ENCODE results near the gene INPP5A.

The INPP5A gene

DNA sequence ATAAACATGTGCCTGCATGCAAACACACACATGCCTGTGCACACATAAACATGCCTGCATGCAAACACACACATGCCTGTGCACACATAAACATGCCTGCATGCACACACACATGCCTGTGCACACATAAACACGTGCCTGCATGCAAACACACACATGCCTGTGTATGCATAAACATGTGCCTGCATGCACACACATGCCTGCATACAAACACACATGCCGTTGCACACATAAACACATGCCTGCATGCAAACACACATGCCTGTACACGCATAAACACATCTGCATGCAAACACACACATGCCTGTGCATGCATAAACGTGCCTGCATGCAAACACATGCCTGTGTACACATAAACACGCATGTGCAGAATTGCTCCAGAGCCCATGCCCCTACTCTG, 226.0 kb downstream of the INPP5A start:
- no peak overlapping the region for H3K14ac ChIP-seq (ENCODE audit: low read length)
- H3K23ac ChIP-seq (ENCODE audit: low read length) = no peak overlapping the region
- H3K4me2 ChIP-seq (ENCODE audit: low read length) = no peak overlapping the region
- H2BK120ac ChIP-seq (ENCODE audit: insufficient read depth, low read length, poor library complexity) = no peak overlapping the region
- H4K91ac ChIP-seq (ENCODE audit: low read depth, low read length) = no peak overlapping the region
- no peak overlapping the region for H4K12ac ChIP-seq (ENCODE audit: low read depth, low read length)
- no peak overlapping the region for H2BK5ac ChIP-seq (ENCODE audit: low read depth, low read length, poor library complexity)
- H3K4me1 ChIP-seq (ENCODE audit: control insufficient read depth in 1 of 2, insufficient read depth in 2 of 2, low read length in 2 of 2) = no peaks in the 10 kb centered on the region
- no peak overlapping the region for H3K9ac ChIP-seq (ENCODE audit: low read length)
- H2AFZ ChIP-seq (ENCODE audit: insufficient read depth, low read length, poor library complexity) = no peak overlapping the region
- H3K4ac ChIP-seq (ENCODE audit: low read depth, low read length) = no peak overlapping the region
- no peak overlapping the region for H3K18ac ChIP-seq (ENCODE audit: low read length)
- WGBS (ENCODE audit: extremely low coverage, insufficient coverage, insufficient read length) = no CpG with 5 or more reads among the region's 5 CpGs
- H3K27ac ChIP-seq (ENCODE audit: low read depth, low read length) = no peak overlapping the region
- no peaks in the 10 kb centered on the region for H3K27me3 ChIP-seq (ENCODE audit: insufficient read depth, low read length)
- no peak overlapping the region for H2BK12ac ChIP-seq (ENCODE audit: low read length)
- DNase-seq = no peak
- peaks cover 2 to 16% of the 10 kb centered on the region in 2 experiments for H3K36me3 ChIP-seq (ENCODE audit: control insufficient read depth in 1 of 2, insufficient read depth in 2 of 2, low read length in 2 of 2)
- H3K79me2 ChIP-seq (ENCODE audit: control insufficient read depth, insufficient read depth, low read length, poor library complexity) = no peaks in the 10 kb centered on the region
- H2AK5ac ChIP-seq (ENCODE audit: low read length) = no peak overlapping the region
- H3K79me1 ChIP-seq (ENCODE audit: low read length) = no peaks in the 10 kb centered on the region
- H4K8ac ChIP-seq (ENCODE audit: low read depth, low read length) = no peak overlapping the region
- peaks cover 21% of the 10 kb centered on the region for H3K9me3 ChIP-seq (ENCODE audit: insufficient read depth, low read depth, low read length)
- peak overlapping the region; percentile 28 for H3K4me3 ChIP-seq (ENCODE audit: low read depth, low read length)

- Histone ChIP-seq H3K4ac (ENCODE audit: low read depth, low read length) (no peak overlapping the region), H3K14ac (ENCODE audit: low read length) (no peak overlapping the region), H4K8ac (ENCODE audit: low read depth, low read length) (no peak overlapping the region), H3K18ac (ENCODE audit: low read length) (no peak overlapping the region), H3K79me2 (ENCODE audit: control insufficient read depth, insufficient read depth, low read length, poor library complexity) (no peaks in the 10 kb centered on the region), H3K4me3 (ENCODE audit: low read depth, low read length) (no peak overlapping the region), H3K9me3 (ENCODE audit: insufficient read depth, low read depth, low read length) (peaks cover 24% of the 10 kb centered on the region), H2AK5ac (ENCODE audit: low read length) (no peak overlapping the region), H3K4me2 (ENCODE audit: low read length) (no peak overlapping the region), H3K9ac (ENCODE audit: low read length) (no peak overlapping the region), H2BK120ac (ENCODE audit: insufficient read depth, low read length, poor library complexity) (no peak overlapping the region), H4K12ac (ENCODE audit: low read depth, low read length) (no peak overlapping the region), H3K27me3 (ENCODE audit: insufficient read depth, low read length) (no peaks in the 10 kb centered on the region), H2AFZ (ENCODE audit: insufficient read depth, low read length, poor library complexity) (no peak overlapping the region), H3K4me1 (ENCODE audit: control insufficient read depth in 1 of 2, insufficient read depth in 2 of 2, low read length in 2 of 2) (no peaks in the 10 kb centered on the region), H2BK12ac (ENCODE audit: low read length) (no peak overlapping the region), H3K36me3 (ENCODE audit: control insufficient read depth in 1 of 2, insufficient read depth in 2 of 2, low read length in 2 of 2) (peaks cover 6 to 20% of the 10 kb centered on the region in 2 experiments), H3K23ac (ENCODE audit: low read length) (no peak overlapping the region), H4K91ac (ENCODE audit: low read depth, low read length) (no peak overlapping the region), H3K27ac (ENCODE audit: low read depth, low read length) (no peak overlapping the region), H3K79me1 (ENCODE audit: low read length) (no peaks in the 10 kb centered on the region), H2BK5ac (ENCODE audit: low read depth, low read length, poor library complexity) (no peak overlapping the region)
- DNase-seq = no peak
- WGBS (ENCODE audit: extremely low coverage, insufficient coverage, insufficient read length) = no CpG with 5 or more reads among the region's 11 CpGs
Measured at GRCh38 chr10:132764108-132764507, 226.5 kb downstream of the INPP5A start.

- no peaks in the 10 kb centered on the region for H3K4me1 ChIP-seq (ENCODE audit: control insufficient read depth in 1 of 2, insufficient read depth in 2 of 2, low read length in 2 of 2)
- peaks cover 28% of the 10 kb centered on the region for H3K9me3 ChIP-seq (ENCODE audit: insufficient read depth, low read depth, low read length)
- no peak overlapping the region for H3K4me3 ChIP-seq (ENCODE audit: low read depth, low read length)
- no peak overlapping the region for H2BK120ac ChIP-seq (ENCODE audit: insufficient read depth, low read length, poor library complexity)
- no peak overlapping the region for H2AK5ac ChIP-seq (ENCODE audit: low read length)
- H3K36me3 ChIP-seq (ENCODE audit: control insufficient read depth in 1 of 2, insufficient read depth in 2 of 2, low read length in 2 of 2) = peaks cover 11 to 23% of the 10 kb centered on the region in 2 experiments
- no peak overlapping the region for H4K8ac ChIP-seq (ENCODE audit: low read depth, low read length)
- no peak overlapping the region for H3K4ac ChIP-seq (ENCODE audit: low read depth, low read length)
- H3K79me1 ChIP-seq (ENCODE audit: low read length) = no peaks in the 10 kb centered on the region
- no peak overlapping the region for H3K27ac ChIP-seq (ENCODE audit: low read depth, low read length)
- no peaks in the 10 kb centered on the region for H3K27me3 ChIP-seq (ENCODE audit: insufficient read depth, low read length)
- no peak overlapping the region for H3K9ac ChIP-seq (ENCODE audit: low read length)
- no peak overlapping the region for H2AFZ ChIP-seq (ENCODE audit: insufficient read depth, low read length, poor library complexity)
- no peak overlapping the region for H3K4me2 ChIP-seq (ENCODE audit: low read length)
- no peaks in the 10 kb centered on the region for H3K79me2 ChIP-seq (ENCODE audit: control insufficient read depth, insufficient read depth, low read length, poor library complexity)
- H4K12ac ChIP-seq (ENCODE audit: low read depth, low read length) = no peak overlapping the region
- H2BK12ac ChIP-seq (ENCODE audit: low read length) = no peak overlapping the region
- no peak overlapping the region for H2BK5ac ChIP-seq (ENCODE audit: low read depth, low read length, poor library complexity)
- H3K14ac ChIP-seq (ENCODE audit: low read length) = no peak overlapping the region
- no peak for DNase-seq
- H4K91ac ChIP-seq (ENCODE audit: low read depth, low read length) = no peak overlapping the region
- no peak overlapping the region for H3K23ac ChIP-seq (ENCODE audit: low read length)
- WGBS (ENCODE audit: extremely low coverage, insufficient coverage, insufficient read length) = no CpG with 5 or more reads among the region's 11 CpGs
- no peak overlapping the region for H3K18ac ChIP-seq (ENCODE audit: low read length)
Measured at GRCh38 chr10:132765435-132765834, 227.8 kb downstream of the INPP5A start.

GRCh38 chr10:132766291-132766690, 228.7 kb downstream of the INPP5A start:
- H3K4ac ChIP-seq (ENCODE audit: low read depth, low read length) = no peak overlapping the region
- WGBS (ENCODE audit: extremely low coverage, insufficient coverage, insufficient read length) = no CpG with 5 or more reads among the region's 13 CpGs
- no peak overlapping the region for H4K12ac ChIP-seq (ENCODE audit: low read depth, low read length)
- H4K91ac ChIP-seq (ENCODE audit: low read depth, low read length) = no peak overlapping the region
- no peaks in the 10 kb centered on the region for H3K27me3 ChIP-seq (ENCODE audit: insufficient read depth, low read length)
- no peak overlapping the region for H2AK5ac ChIP-seq (ENCODE audit: low read length)
- H3K4me1 ChIP-seq (ENCODE audit: control insufficient read depth in 1 of 2, insufficient read depth in 2 of 2, low read length in 2 of 2) = no peaks in the 10 kb centered on the region
- no peak overlapping the region for H2BK120ac ChIP-seq (ENCODE audit: insufficient read depth, low read length, poor library complexity)
- no peak overlapping the region for H3K18ac ChIP-seq (ENCODE audit: low read length)
- no peak overlapping the region for H4K8ac ChIP-seq (ENCODE audit: low read depth, low read length)
- no peak for DNase-seq
- no peaks in the 10 kb centered on the region for H3K79me2 ChIP-seq (ENCODE audit: control insufficient read depth, insufficient read depth, low read length, poor library complexity)
- H2AFZ ChIP-seq (ENCODE audit: insufficient read depth, low read length, poor library complexity) = no peak overlapping the region
- no peak overlapping the region for H3K27ac ChIP-seq (ENCODE audit: low read depth, low read length)
- peak overlapping the region; percentile 18 for H3K4me3 ChIP-seq (ENCODE audit: low read depth, low read length)
- peak overlapping the region; percentile 89 for H3K23ac ChIP-seq (ENCODE audit: low read length)
- H2BK12ac ChIP-seq (ENCODE audit: low read length) = no peak overlapping the region
- H2BK5ac ChIP-seq (ENCODE audit: low read depth, low read length, poor library complexity) = no peak overlapping the region
- H3K14ac ChIP-seq (ENCODE audit: low read length) = no peak overlapping the region
- peaks cover 13 to 22% of the 10 kb centered on the region in 2 experiments for H3K36me3 ChIP-seq (ENCODE audit: control insufficient read depth in 1 of 2, insufficient read depth in 2 of 2, low read length in 2 of 2)
- peaks cover 26% of the 10 kb centered on the region for H3K9me3 ChIP-seq (ENCODE audit: insufficient read depth, low read depth, low read length)
- no peak overlapping the region for H3K9ac ChIP-seq (ENCODE audit: low read length)
- H3K79me1 ChIP-seq (ENCODE audit: low read length) = no peaks in the 10 kb centered on the region
- no peak overlapping the region for H3K4me2 ChIP-seq (ENCODE audit: low read length)
